Inflammatory macrophage treated with lipopolysaccharide for 4 hours (primary cell): ENCODE data around the gene PNPLA1.

Experiments
- DNase-seq: peaks from one replicate; pipeline ENCODE4 v3.0.0-alpha.2; 2020

PNPLA1 gene

DNA sequence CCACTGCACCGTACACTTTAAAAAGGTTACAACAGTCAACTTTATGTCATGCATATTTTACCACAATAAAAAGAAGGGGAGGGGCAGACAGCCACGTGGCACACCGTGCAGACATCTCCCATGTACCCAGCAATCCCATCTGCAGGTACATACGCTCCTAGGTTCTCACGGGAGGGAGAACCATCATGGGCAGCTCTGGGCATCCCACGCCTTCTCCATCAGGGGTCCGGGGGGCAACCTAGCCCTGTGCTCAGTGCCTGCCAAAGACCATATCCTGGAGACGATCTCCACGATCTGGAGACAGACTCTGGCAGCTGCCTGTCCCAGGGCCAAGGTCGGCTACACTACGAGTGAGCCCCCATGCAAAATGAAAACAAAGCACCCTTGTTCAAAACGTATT lies 69.3 kb downstream of the PNPLA1 start:
- no peak for DNase-seq

DNA sequence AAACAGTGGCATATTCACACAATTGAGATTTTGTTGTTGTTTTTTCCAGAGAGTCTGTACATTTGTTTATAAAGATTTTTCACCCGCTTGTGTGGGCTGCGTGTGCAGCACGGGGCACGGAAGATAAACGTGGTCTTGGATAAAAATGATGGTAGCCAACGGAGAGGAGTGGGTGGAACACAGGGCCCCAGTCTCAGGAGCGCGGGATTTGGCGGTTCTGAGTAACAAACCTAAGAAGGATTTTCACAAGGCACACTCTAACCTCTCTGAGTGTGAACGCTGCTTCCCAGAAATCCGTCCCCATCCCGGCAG lies 70.4 kb downstream of the PNPLA1 start:
- no peak for DNase-seq

DNA sequence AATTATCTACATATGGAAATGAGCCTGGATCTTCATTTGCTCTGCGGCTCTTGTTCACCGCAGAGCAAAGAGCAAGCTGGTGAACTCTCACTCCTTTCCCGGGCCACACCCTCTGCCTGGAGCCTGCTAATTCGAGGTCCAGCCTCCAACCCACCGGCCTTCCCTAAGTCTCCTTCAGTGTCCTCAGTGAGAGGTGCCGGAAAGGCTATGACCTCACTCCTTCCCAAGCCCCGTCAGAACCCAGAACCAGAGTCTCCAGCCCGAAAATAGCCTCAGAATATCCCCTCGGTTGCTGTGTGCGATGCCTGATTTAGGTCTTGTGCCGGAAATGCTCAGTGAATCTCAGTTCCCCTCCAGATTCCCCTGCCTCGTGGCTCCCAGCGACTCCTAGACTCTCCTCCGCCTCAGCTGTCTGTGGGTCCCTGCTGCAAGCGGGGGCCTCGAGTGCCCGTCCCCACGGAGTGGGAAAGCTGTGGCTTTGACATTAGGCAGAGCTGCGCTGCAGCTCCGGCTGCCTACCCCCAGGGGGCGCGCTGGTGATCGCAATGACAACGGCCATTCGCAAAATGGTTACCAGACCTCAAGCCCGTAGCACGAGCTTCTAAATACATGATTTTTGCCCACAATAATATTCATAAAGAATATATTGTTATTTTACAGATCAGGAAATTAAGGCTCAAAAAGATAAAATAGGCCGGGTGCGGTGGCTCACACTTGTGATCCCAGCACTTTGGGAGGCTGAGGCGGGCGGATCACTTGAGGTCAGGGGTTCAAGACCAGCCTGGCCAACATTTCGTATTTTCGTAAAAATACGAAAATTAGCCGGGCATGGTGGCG lies 71.0 kb downstream of the PNPLA1 start:
- DNase-seq = peak; percentile 68

DNA sequence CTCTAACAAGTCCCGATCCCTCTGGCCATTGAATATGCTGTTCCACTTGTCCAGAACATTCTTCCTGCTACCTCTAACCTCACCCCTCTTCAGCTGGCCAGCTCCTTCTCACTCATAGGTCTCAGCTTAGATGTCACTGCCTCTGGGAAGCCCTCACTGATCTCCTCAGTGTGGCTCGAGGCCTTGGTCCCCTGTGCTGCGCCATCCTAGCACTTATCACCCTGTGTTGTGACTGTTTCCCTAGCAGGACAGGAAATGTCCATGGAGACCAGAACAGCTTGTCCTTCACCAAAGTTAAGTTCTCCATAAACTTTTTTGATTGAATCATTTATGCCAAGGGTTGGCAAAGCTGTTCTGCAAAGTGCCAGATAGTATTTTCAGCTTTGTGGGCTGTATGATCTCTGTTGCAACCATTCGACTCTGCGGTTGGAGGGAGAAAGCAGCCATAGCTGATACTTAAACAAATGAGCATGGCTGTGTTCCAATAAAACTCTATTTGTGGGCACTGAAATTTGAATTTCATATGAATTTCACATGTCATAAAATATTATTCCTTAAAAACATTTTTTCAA lies 73.3 kb downstream of the PNPLA1 start:
- no peak for DNase-seq

DNA sequence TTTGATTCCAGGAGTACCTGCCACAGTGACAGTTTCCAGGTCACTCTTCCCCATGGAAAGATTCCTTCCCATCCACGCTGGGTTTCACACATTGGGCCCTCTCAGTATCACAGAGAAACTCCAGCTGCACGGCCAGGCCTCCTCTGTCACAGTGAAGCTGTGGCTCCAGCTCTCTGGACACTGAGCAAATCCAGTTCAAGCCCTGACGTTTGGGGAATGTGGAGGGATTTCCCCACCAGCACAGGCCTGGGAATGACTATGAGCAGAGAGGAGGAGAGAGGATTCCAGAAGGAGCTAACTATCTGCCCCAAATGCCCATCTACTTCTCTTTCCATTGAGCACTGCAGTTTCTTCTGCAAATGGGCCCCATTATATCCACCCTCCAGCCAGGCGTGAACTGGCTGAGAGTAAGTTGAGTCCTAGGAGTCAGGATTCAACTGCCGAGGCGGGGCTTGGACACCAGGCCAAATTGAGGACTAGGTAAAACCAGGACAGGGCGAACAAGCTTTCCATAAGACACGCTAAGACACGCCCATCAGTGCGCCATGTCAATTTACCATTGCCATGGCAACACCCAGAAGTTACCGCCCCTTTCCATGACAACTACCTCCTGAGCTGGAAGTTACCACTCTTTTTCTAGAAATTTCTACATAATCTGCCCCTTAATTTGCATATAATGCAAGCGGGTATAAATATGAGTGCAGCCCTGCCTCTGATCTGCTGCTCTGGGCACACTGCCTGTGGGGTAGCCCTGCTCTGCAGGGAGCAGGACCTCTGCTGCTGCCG lies 76.0 kb downstream of the PNPLA1 start:
- no peak for DNase-seq

DNA sequence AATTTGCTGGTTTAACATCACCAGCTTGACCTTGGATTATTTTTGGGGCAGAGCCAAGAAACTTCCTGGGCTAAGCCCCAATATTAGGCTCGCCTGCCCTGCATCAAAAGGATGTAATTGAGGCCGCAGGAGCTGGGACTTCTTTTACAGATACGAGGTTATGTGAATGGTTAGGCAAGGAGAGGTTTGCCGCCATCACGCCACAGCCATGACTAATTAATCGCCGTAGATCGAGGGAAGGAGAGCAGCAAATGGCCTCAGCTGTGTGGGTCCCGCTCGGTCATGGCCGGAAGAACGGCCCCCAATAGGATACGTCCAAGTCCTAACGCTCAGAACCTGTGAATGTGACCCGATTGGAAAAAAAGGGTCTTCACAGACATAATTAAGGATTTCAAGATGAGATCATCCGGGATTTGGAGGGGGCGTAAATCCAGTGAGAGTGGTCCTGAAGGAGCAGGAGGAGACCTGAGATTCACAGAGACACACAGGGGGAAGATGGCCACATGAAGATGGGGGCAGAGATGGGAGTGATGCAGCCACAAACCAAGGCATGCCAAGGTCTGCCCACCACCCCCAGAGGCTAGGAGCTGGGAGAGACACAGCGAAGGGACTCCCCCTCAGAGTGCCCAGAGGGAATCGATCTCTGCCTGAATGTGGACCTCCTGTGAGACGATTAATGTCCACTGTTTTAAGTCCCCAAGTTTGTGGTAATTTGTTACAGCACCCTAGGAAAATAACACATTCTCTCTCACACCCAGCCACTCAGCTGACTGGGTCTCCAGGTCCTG lies 76.8 kb downstream of the PNPLA1 start:
- no peak for DNase-seq

DNA sequence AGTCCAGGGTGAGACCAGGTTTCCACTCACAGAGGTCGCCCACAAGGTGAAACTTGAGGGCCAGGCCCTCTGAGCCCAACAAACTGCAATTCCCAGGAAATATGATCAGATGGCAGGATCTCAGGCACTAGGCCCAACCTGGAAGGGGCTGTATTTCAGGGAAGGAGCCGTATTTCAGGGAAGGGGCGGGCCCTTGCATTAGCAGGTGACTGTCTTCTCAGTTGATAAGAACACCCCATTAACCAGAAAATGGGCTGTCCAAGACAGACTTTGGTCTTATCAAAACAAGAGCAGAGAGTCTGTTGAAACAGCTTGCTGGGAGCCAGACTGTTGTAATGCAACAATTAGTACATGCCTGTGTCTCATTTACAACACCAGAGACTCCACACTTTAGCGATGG lies 77.8 kb downstream of the PNPLA1 start:
- DNase-seq = no peak

DNA sequence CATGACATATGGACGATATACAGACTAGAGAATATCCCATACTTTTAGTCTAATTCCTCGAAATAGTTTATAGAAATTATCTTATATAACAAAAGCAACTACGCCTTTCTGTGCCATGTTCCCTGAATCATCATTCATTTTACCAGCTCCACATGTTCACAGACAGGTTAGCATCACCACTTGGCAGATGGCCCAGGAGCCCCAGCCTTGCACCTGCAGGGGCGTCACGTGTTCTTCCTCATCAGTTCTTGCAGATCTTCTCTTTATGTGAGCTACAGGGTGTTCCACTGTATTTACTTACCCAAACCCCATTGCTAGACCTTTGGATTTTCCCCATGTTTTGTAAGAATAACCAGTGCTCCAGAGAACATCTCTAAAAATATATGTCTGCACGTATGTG lies 79.4 kb downstream of the PNPLA1 start:
- no peak for DNase-seq

DNA sequence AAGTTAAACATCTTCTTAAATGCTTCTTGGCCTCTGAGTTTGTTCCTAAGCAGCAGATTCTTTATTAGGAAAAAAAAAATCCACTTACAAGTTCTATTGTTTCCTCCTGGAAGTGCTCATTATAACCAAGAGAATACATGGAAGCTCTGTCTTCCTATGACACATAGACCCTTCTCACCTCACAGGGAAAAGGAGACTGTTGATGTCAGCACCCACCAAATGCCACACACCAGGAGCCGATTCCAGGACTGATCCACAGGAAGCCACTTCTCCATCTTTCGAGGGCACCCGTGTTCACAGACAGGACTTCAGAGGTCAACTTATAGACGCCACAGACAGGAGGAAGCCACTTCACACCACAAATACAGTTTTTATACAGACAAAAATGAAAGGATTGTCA lies 80.2 kb downstream of the PNPLA1 start:
- DNase-seq = no peak

DNA sequence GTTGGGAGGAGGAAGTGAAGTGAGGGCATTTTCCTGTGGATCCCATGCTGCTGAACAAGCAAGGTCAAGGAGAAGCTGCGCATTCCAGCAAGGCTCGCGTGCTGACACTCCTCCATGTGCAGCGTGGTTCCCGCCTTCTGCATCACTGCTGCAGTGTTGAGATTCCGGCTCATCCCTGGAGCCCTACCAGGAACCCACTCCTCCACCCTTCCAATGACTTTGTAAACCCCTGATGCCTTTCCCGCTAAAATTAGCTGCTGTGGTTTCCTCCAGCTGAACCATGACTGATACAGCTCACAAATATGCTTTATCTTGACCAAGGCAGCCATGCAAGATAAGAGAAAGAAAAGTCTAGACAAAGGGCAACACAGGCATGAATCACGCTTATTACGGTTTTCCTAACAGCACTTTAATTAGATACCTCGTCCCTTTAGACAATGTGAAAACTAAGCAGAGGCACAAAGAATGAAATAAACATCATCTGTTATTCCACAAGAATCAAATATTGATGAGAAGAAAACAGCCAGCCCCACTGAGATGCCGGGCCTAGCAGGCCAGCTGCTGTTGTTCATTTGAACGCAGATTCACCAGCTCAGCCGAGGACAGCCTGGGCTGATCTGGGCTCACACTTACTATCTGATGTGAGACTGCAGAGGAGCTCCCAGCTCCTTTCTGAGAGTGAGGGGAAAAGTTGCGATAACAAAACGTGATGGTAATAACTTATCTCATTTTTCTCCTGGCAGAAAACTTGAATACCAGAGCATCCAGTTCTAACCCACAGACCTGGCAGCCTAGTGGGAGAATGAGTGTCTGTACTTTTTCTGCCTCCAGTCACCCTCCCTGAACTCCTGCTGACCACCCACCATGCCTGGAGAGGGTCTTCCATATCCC lies 81.1 kb downstream of the PNPLA1 start:
- DNase-seq = no peak

DNA sequence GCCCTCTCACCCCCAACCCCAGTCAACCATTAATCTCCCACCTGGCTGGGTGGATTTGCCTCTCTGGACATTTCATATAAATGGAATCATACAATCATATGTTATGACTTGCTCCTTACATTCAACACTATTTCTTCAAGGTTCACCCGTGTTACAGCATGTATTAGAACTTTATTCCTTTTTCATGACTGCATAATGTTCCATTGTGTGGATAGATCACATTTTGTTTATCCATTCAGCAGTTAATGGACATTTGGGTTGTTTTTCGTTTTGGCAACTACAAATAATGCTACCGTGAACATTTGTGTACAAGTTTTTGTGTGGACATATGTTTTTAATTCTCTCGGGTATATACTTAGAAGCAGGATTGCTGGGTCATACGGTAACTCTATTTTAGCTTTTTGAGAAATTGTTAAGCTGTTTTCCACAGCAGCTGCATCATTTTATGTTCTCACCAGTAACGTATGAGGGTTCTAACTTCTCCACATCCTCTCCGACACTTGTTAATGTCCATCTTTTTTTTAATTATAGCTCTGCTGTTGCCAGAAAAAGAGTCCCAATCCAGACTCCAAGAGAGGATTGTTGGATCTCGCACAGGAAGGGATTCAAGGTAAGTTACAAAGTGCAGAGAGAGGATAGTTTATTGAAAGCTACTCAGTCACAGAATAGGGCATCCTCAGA lies 82.8 kb downstream of the PNPLA1 start:
- no peak for DNase-seq

DNA sequence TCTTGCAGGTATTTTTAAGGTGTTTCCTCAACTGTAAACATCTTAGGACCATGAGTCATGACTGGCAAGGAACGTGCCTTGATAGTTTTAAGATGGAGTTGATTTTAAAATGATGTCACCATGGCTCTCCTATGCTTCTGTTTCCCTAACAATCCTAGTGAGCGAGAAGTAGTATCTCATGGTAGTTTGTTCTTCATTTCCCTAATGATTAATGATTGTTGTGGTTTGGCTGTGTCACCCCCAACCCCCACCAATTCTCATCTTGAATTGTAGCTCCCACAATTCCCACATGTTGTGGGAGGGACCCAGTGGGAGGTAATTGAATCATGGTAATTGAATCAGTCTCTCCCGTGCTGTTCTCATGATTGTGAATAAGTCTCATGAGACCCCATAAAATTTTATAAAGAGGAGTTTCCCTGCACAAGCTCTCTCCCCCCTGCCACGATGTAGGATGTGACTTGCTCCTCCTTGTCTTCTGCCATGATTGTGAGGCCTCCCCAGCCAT lies 83.6 kb downstream of the PNPLA1 start:
- DNase-seq = peak; percentile 61

DNA sequence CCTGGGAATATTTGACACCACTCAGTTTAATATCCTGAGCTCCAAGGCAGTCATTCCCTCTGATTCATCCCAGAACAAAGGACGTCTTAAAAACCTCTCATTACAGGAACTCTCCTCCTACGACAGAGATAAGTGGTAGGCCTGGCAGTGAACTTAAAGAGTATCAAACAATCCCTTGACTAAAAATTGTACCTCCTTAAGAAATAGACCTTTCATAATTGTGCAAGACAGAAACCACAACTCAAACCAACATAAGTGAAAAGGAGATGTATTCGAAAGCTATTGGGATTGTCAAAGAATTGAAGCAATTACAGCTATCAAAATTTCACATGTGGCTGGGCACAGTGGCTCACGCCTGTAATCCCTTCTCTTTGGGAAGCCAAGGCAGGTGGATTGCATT lies 86.0 kb downstream of the PNPLA1 start:
- peak; percentile 58 for DNase-seq

DNA sequence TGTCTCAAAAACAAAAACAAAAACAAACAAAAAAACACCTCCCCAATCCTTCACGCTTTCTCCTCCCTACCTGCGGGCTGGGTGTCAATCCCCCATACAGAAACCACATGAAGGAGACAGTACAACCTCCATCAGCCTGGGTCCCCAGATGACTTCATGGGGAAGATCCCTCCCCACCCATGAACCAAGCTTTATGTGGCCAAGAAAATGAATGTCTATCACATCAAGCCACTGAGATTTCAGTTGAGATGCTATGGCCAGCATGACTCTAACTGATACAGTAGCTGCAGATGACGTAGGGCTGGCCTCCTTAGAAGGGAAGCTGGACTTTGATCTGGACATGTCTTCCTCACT lies 88.0 kb downstream of the PNPLA1 start:
- no peak for DNase-seq
